Germinal center (tissue), 1 donor: ENCODE measurements around the gene GPHN.
A peak's percentile ranks its signal among the peaks of the same experiment; 100 is the strongest.

Source experiments
- DNase-seq: peaks from one replicate; pipeline ENCODE4 v3.0.0; 2012; ENCODE audit warnings: mixed read lengths, low spot score

The GPHN gene

GRCh38 chr14:66600416-66600815 lies 92.5 kb downstream of the GPHN start:
- no peak for DNase-seq

- DNase-seq: no peak
Measured at GRCh38 chr14:66601932-66602578, 94.1 kb downstream of the GPHN start.

DNA sequence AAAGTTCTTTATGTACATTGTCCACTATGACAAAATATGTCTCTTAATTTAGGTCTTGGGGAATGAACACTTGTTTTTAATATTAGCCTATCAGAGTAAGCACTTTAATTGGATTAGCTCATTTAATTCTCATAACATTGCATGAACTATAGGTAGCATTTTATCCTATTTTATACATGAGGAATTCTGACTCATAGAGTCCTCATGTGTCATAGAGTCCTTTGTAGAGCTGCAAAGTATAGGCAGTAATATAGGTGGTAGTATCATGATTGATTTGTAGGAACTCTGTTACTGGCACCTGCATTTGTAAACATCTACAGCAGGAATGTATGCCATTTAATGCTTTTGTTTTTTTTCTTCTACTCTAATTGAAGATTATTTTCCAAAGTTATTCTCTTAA lies 96.0 kb downstream of the GPHN start:
- no peak for DNase-seq

GRCh38 chr14:66606826-66607225 lies 98.9 kb downstream of the GPHN start:
- DNase-seq: no peak

DNA sequence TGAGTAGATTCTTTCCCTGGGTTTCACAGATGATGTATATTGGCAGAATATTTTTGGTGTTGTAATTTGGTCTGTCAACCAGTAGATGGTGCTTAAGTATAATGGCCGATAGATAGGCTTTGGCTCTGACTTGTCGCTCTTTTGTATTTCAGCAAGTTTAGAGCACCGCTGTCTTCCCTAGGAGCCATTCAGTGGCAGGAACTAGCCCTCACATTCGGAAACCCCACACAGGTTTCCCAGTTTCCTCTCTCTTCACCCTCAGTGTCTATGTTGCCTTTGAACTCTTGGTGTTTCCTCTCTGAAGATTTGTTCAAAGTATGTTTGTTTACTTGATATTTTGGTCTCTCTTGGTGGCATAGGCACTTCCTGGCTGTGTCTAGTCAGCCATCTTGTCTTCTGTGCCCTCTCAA lies 102.2 kb downstream of the GPHN start:
- peak; percentile 5 for DNase-seq

DNA sequence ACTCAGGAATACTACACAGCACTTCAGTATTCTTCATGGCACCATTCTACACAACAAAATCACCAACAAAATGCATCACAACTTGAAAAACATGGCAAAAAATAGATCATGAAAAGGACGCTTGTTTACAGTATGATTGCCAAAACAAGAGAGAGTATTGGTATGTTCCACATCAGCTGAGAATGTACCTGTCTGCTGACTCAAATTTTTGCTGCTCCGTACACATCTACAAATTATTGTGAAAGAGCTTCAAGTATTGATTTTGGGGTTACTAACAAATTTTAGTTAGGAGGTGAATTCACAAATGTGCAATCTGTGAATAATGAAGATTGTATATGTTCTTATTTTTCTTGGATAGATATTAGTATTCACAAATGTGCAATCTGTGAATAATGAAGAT lies 105.4 kb downstream of the GPHN start:
- no peak for DNase-seq

GRCh38 chr14:66619952-66620351 lies 112.0 kb downstream of the GPHN start:
- DNase-seq: no peak

- DNase-seq: no peak
Measured at GRCh38 chr14:66623838-66624237, 115.9 kb downstream of the GPHN start.

DNA sequence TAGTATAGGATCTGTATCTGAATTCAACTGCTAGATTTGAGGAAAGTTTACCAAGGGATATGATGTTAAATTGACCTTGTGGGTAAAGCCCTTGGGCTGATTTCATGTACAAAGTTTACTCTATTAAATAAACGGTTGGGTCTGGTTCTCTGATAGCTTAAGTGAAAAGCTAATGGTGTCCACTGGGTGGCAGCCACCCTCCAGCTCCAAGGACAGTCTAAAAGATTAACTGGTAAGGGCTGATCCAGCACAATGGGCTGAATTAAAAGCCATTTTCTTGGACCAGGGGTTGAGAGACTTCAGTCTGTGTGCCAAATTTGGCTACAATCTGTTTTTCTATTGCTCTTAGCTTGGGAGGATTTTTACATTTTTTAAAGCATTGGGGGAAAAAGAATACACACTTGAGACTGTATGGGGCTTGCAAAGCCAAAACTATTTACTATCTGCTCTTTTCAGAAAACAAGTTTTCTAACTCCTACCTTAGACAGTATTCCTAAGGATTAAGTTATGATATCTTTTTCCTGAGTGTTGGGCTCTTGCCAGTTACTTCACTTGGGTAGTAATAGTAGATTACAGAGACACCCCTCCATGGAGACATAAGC lies 116.5 kb downstream of the GPHN start:
- DNase-seq: peak; percentile 33

GRCh38 chr14:66628636-66629035 lies 120.7 kb downstream of the GPHN start:
- no peak for DNase-seq

DNA sequence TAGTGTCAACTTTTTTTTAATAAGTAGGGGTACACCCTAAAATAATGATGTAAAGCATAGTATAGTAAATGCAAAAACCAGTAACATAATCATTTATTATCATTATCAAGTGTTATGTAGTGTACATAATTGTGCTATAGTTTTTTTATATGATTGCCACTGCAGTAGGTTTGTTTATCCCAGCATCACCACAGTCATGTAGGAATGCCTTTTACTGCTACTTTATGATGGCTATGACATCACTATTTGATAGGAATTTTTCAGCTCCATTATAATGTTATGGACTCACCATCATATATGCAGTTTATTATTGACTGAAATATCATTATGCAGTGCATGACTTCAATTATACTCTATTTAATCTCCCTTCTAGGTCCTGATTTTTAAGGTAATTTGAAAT lies 121.6 kb downstream of the GPHN start:
- no peak for DNase-seq

DNA sequence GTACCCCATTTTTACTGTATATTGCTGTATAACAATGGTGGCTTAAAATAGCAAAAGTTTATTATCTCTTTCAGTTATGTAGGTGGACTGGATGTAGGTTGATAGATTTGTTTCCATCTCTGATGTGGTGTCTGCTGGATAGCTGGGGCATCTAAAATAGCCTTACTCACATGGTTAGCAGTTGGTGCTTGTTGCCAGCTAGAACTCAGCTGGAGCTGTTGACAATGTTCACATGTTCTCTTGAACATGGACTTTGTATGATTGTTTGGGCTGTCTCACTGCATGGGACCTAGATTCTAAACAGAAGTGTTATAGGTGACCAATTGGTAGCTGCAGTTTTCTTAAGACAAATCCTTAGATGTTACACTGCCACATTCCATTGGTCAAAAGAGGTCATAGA lies 126.9 kb downstream of the GPHN start:
- no peak for DNase-seq

GRCh38 chr14:66635435-66635834 lies 127.5 kb downstream of the GPHN start:
- DNase-seq: no peak

GRCh38 chr14:66636240-66636639 lies 128.3 kb downstream of the GPHN start:
- DNase-seq: no peak

- no peak for DNase-seq
Measured at GRCh38 chr14:66638689-66639088, 130.7 kb downstream of the GPHN start.

GRCh38 chr14:66641861-66642635 lies 134.1 kb downstream of the GPHN start:
- no peak for DNase-seq

GRCh38 chr14:66643344-66643743 lies 135.4 kb downstream of the GPHN start:
- no peak for DNase-seq

GRCh38 chr14:66645716-66646115 lies 137.8 kb downstream of the GPHN start:
- DNase-seq: no peak

- DNase-seq: no peak
Measured at GRCh38 chr14:66649498-66649897, 141.6 kb downstream of the GPHN start.

GRCh38 chr14:66650491-66650911 lies 142.6 kb downstream of the GPHN start:
- DNase-seq: no peak

- DNase-seq: no peak
Measured at GRCh38 chr14:66651536-66652220, 143.7 kb downstream of the GPHN start.

DNA sequence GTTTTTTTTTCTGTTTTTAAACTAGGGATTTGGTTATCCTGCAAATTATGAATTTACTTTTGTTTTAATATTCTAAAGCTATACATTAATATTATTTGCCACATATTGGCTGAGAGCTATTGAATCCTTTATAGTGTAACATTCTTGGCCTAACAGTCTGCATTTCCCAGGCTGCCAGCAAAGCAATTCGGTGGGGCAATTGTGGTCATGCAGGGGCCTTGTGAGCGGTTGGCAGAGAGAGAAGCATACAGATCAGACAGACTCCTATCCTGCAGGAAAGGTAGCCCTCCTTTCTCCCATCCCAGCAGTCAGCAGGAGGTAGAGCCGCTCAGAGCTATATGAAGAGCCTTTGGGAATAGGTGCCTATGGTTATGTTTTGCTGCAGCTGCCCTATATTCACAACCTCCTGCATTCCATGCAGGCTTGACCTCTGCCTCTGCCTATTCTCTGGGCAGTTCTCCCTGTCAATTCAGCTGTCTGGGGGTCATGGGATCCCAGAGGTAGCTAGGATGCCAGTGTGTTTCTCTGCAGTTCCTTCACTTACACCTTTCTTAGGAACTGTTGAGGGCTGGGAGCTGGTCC lies 144.7 kb downstream of the GPHN start:
- no peak for DNase-seq
